Heart left ventricle (tissue), 13 donors: ENCODE data around the gene EYS.

Experiments
- POLR2A ChIP-seq, 2 donors: fragments of 450-650 bp; IDR thresholded peaks; one replicate each; pipeline ENCODE4 v1.6.1; 2017; ENCODE audit warnings: antibody characterized with exemption in 2 of 2, mild to moderate bottlenecking in 2 of 2, moderate library complexity in 2 of 2
- TF ChIP-seq, protein P1 (sequence below), 12 donors: fragments of 200-600 bp; sonication (generic) in 4 of 12; IDR thresholded peaks; one replicate each; pipeline versions ENCODE4 v1.5.0 to v1.8.0; 2018 to 2022; ENCODE audit warnings: antibody characterized with exemption in 12 of 12, mild to moderate bottlenecking in 5 of 12
- donor health status: ischemic (EF 13 %, LVEDD 7.1; RV severe dilation, severe dysfunction).
- donor health status: DM: no; HTN: yes; CAD: no.
- donor health status: DM: no; HTN: no; CAD: no.
- donor health status: ischemic (EF 25% LVEDD 6.9; RV normal size, moderate dysfunction).
- donor health status: ischemic (EF 25% LVEDD 5.7; RV mildly dilated, moderate dysfunction).
- donor health status: ischemic (EF 35%, LVEDD 5.7; RV mildly dilated, moderate dysfunction).
- donor health status: nonischemic (EF 11% LVEDD 7.7; RV severe dilation, severe dysfunction).
- donor health status: DM: yes; HTN: yes; CAD: no.
- donor health status: PGD.
- donor health status: ischemic (EF 29% LVEDD 5.4; RV normal size, mild dysfunction).
- donor health status: nonischemic (EF 23%, LVEDD 6.1; RV moderate dilation, normal function).

DNA sequence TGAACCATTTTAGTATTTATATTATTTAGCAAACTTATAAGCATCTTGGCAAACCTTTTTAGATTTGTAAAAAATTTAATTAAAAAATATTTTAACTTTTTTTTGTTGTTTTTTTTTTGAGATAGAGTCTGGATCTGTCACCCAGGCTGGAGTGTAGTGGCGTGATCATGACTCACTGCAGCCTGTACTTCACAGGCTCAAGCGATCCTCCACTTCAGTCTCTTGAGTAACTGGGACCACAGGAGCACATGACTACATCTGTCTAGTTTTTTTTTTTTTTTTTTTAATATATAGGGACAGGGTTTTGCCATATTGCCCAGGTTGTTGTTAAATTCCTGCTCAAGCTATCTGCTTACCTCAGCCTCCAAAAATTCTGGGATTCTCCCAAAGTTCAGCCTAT is 161.1 kb downstream of the EYS start:
- TF ChIP-seq, protein P1, sequence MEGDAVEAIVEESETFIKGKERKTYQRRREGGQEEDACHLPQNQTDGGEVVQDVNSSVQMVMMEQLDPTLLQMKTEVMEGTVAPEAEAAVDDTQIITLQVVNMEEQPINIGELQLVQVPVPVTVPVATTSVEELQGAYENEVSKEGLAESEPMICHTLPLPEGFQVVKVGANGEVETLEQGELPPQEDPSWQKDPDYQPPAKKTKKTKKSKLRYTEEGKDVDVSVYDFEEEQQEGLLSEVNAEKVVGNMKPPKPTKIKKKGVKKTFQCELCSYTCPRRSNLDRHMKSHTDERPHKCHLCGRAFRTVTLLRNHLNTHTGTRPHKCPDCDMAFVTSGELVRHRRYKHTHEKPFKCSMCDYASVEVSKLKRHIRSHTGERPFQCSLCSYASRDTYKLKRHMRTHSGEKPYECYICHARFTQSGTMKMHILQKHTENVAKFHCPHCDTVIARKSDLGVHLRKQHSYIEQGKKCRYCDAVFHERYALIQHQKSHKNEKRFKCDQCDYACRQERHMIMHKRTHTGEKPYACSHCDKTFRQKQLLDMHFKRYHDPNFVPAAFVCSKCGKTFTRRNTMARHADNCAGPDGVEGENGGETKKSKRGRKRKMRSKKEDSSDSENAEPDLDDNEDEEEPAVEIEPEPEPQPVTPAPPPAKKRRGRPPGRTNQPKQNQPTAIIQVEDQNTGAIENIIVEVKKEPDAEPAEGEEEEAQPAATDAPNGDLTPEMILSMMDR (IDR thresholded peaks at IDR 0.05), result no peak
- TF ChIP-seq POLR2A (IDR thresholded peaks at IDR 0.05), result no peak
